Neuronal stem cell (in vitro differentiated cells): Measurements from ENCODE around the gene PCDH1.
A peak's percentile ranks its signal among the peaks of the same experiment; 100 is the strongest.
"Not testable (repeated sequence)": the region's sequence is repeated elsewhere in the genome, so short reads cannot be mapped to it uniquely, and the experiment has no call there.

Experiments
- DNase-seq: peaks from one replicate; pipeline ENCODE4 v3.0.0-alpha.2; 2013; ENCODE audit warnings: low spot score
- H2AFZ ChIP-seq: one replicate; pipeline ENCODE4 v1.6.1; 2013; ENCODE audit warnings: mild to moderate bottlenecking, low read length, inconsistent platforms
- H2AK5ac ChIP-seq: 2 replicates; pipeline ENCODE4 v1.6.1; 2013; ENCODE audit warnings: low read depth, mild to moderate bottlenecking, inconsistent platforms, low read length, moderate library complexity, mixed read lengths
- H2BK120ac ChIP-seq: 2 replicates; pipeline ENCODE4 v1.6.1; 2013; ENCODE audit warnings: low read depth, mild to moderate bottlenecking, inconsistent platforms, low read length, moderate library complexity, mixed read lengths
- H2BK12ac ChIP-seq: one replicate; pipeline ENCODE4 v1.6.1; 2013; ENCODE audit warnings: low read length, inconsistent platforms
- H2BK15ac ChIP-seq: 2 replicates; pipeline ENCODE4 v1.6.1; 2013; ENCODE audit warnings: mild to moderate bottlenecking, low read length, inconsistent platforms, mixed read lengths
- H2BK5ac ChIP-seq: one replicate; pipeline ENCODE4 v1.6.1; 2013; ENCODE audit warnings: inconsistent platforms, mild to moderate bottlenecking, low read length, moderate library complexity
- H3K14ac ChIP-seq: one replicate; pipeline ENCODE4 v1.6.1; 2013; ENCODE audit warnings: low read length, inconsistent platforms
- H3K18ac ChIP-seq: 2 replicates; pipeline ENCODE4 v1.6.1; 2013; ENCODE audit warnings: low read length, inconsistent platforms
- H3K23ac ChIP-seq: 2 replicates; pipeline ENCODE4 v1.6.1; 2013; ENCODE audit warnings: low read depth, mild to moderate bottlenecking, mixed read lengths, low read length, inconsistent platforms; ENCODE audit not compliant: poor library complexity
- H3K27ac ChIP-seq: replicated peaks from 3 replicates; pipeline ENCODE4 v1.5.1; 2013; ENCODE audit warnings: low read length, inconsistent platforms
- H3K27me3 ChIP-seq, 3 experiments: 2 replicates each; pipeline ENCODE4 v1.6.1; 2013; ENCODE audit warnings: low read length in 3 of 3, mild to moderate bottlenecking in 2 of 3, inconsistent platforms in 1 of 3, low read depth in 1 of 3, mixed read lengths in 1 of 3, moderate library complexity in 1 of 3; ENCODE audit not compliant: control insufficient read depth in 3 of 3, insufficient read depth in 3 of 3
- H3K36me3 ChIP-seq, 2 donors: replicated peaks in 1 of 2; 2 replicates each; pipeline ENCODE4 v1.6.1; 2013; ENCODE audit warnings: low read length in 2 of 2; ENCODE audit not compliant: control insufficient read depth in 2 of 2, insufficient read depth in 2 of 2
- H3K4ac ChIP-seq: 2 replicates; pipeline ENCODE4 v1.6.1; 2013; ENCODE audit warnings: inconsistent platforms, mild to moderate bottlenecking, low read length, moderate library complexity
- H3K4me1 ChIP-seq, 2 donors: 1 replicate in 1 of 2; 2 replicates in 1 of 2; pipeline ENCODE4 v1.6.1; 2013; ENCODE audit warnings: low read length in 2 of 2, low read depth in 1 of 2; ENCODE audit not compliant: control insufficient read depth in 2 of 2, insufficient read depth in 1 of 2
- H3K4me2 ChIP-seq: one replicate; pipeline ENCODE4 v1.6.1; 2013; ENCODE audit warnings: mild to moderate bottlenecking, low read length, inconsistent platforms; ENCODE audit not compliant: insufficient read depth, poor library complexity, severe bottlenecking
- H3K4me3 ChIP-seq, 2 donors: 2 replicates each; pipeline ENCODE4 v1.5.1; 2013; ENCODE audit warnings: low read length in 2 of 2, mild to moderate bottlenecking in 2 of 2, inconsistent platforms in 1 of 2, moderate library complexity in 1 of 2
- H3K79me1 ChIP-seq: one replicate; pipeline ENCODE4 v1.6.1; 2013; ENCODE audit warnings: low read depth, mild to moderate bottlenecking, inconsistent platforms, low read length, moderate library complexity
- H3K9ac ChIP-seq: one replicate; pipeline ENCODE4 v1.6.1; 2013; ENCODE audit warnings: mild to moderate bottlenecking, low read depth, low read length, inconsistent platforms; ENCODE audit not compliant: poor library complexity
- H3K9me3 ChIP-seq, 2 donors: replicated peaks in 1 of 2; 2 replicates each; pipeline versions ENCODE3 to v1.6.1; 2013; ENCODE audit warnings: low read length in 2 of 2, mild to moderate bottlenecking in 2 of 2, inconsistent platforms in 1 of 2, low read depth in 1 of 2, mixed read lengths in 1 of 2, moderate library complexity in 1 of 2; ENCODE audit not compliant: control insufficient read depth in 2 of 2, insufficient read depth in 1 of 2
- H4K8ac ChIP-seq: one replicate; pipeline ENCODE4 v1.6.1; 2013; ENCODE audit warnings: low read depth, mild to moderate bottlenecking, inconsistent platforms, low read length, moderate library complexity
- H4K91ac ChIP-seq: one replicate; pipeline ENCODE4 v1.6.1; 2013; ENCODE audit warnings: low read length, low read depth, mild to moderate bottlenecking, inconsistent platforms; ENCODE audit not compliant: poor library complexity
- WGBS, 2 donors: extraction: QIAGEN DNeasy Blood & Tissue Kit; methylation state at CpG; one replicate each; pipeline ENCODE4 v1.1.7; 2013; ENCODE audit warnings: missing lambda C conversion rate in 2 of 2, mixed read lengths in 1 of 2; ENCODE audit not compliant: insufficient read length in 2 of 2, insufficient replicate concordance in 1 of 2; ENCODE audit errors: extremely low coverage in 2 of 2; 5-methylcytosine and 5-hydroxymethylcytosine counted together

Gene PCDH1

GRCh38 chr5:141922827-141923447 is 44.7 kb upstream of the PCDH1 start:
- Histone ChIP-seq H3K4me2 (peak overlapping the region; percentile 87), H3K18ac (peak overlapping the region; percentile 93), H3K9ac (peak overlapping the region; percentile 89), H3K14ac (peak overlapping the region; percentile 59), H3K36me3 (peaks cover 14 to 27% of the 10 kb centered on the region in 2 donors), H2BK5ac (peak overlapping the region; percentile 93), H3K4ac (peak overlapping the region; percentile 58), H4K91ac (peak overlapping the region; percentile 18), H2BK15ac (peak overlapping the region; percentile 71), H3K23ac (peak overlapping the region; percentile 94), H2AFZ (peak overlapping the region; percentile 98), H4K8ac (peak overlapping the region; percentile 89), H3K27ac (peak overlapping the region; percentile 97), H2AK5ac (peak overlapping the region; percentile 97), H3K4me3 (peak overlapping the region; percentile 93 to 96)
- DNase-seq, H3K4me1 ChIP-seq, H3K9me3 ChIP-seq, H2BK120ac ChIP-seq, H2BK12ac ChIP-seq, H3K27me3 ChIP-seq, H3K79me1 ChIP-seq: not testable (repeated sequence)
- WGBS, 2 donors, result no CpG with 5 or more reads among the region's 28 CpGs

- no peak overlapping the region for H3K9ac ChIP-seq
- no peak for DNase-seq
Measured at GRCh38 chr5:141920771-141921170, 42.6 kb upstream of the PCDH1 start.

GRCh38 chr5:141919218-141920119 is 41.3 kb upstream of the PCDH1 start:
- Histone ChIP-seq H3K23ac (no peak overlapping the region), H3K79me1 (no peaks in the 10 kb centered on the region), H4K8ac (no peak overlapping the region), H4K91ac (no peak overlapping the region), H2BK15ac (no peak overlapping the region), H2BK120ac (no peak overlapping the region), H3K4me3 (no peak overlapping the region), H3K9ac (no peak overlapping the region), H3K27ac (no peak overlapping the region), H2BK12ac (no peak overlapping the region), H2AK5ac (no peak overlapping the region), H3K14ac (no peak overlapping the region), H3K18ac (no peak overlapping the region), H2AFZ (no peak overlapping the region), H3K27me3 (peaks cover 0 to 22% (median 0%) of the 10 kb centered on the region in 3 experiments), H3K36me3 (no peaks in the 10 kb centered on the region), H2BK5ac (no peak overlapping the region), H3K4ac (no peak overlapping the region), H3K9me3 (no peaks in the 10 kb centered on the region), H3K4me2 (no peak overlapping the region), H3K4me1 (peaks cover 2 to 9% of the 10 kb centered on the region in 2 donors)
- no peak for DNase-seq
- no CpG with 5 or more reads among the region's 8 CpGs for WGBS, 2 donors

More at GRCh38 chr5:141920771-141921170, 42.6 kb upstream of the PCDH1 start:
- peaks cover 3 to 8% of the 10 kb centered on the region in 2 donors for H3K4me1 ChIP-seq
- peaks cover 2% of the 10 kb centered on the region for H3K79me1 ChIP-seq
- H4K8ac ChIP-seq, result no peak overlapping the region
- H3K9me3 ChIP-seq, result no peaks in the 10 kb centered on the region
- H3K27ac ChIP-seq, result no peak overlapping the region
- H2AFZ ChIP-seq, result no peak overlapping the region
- no peak overlapping the region for H3K14ac ChIP-seq
- no peak overlapping the region for H3K4me2 ChIP-seq
- no peak overlapping the region for H3K18ac ChIP-seq
- no peak overlapping the region for H2BK120ac ChIP-seq
- H3K4ac ChIP-seq, result no peak overlapping the region
- no CpG with 5 or more reads among the region's 2 CpGs for WGBS, 2 donors
- H3K27me3 ChIP-seq, result peaks cover 0 to 11% (median 0%) of the 10 kb centered on the region in 3 experiments
- no peak overlapping the region for H3K23ac ChIP-seq
- H2AK5ac ChIP-seq, result no peak overlapping the region
- H3K4me3 ChIP-seq, result no peak overlapping the region
- H2BK5ac ChIP-seq, result no peak overlapping the region
- H2BK15ac ChIP-seq, result no peak overlapping the region
- no peak overlapping the region for H2BK12ac ChIP-seq
- H4K91ac ChIP-seq, result no peak overlapping the region
- peaks cover 4 to 6% of the 10 kb centered on the region in 2 donors for H3K36me3 ChIP-seq

GRCh38 chr5:141917760-141918159 is 39.5 kb upstream of the PCDH1 start:
- H2AK5ac ChIP-seq, result no peak overlapping the region
- H3K4me1 ChIP-seq, result peaks cover 8 to 9% of the 10 kb centered on the region in 2 donors
- no peak overlapping the region for H4K8ac ChIP-seq
- H4K91ac ChIP-seq, result no peak overlapping the region
- no peak overlapping the region for H3K4ac ChIP-seq
- no peak overlapping the region for H2BK12ac ChIP-seq
- H3K9me3 ChIP-seq, result no peaks in the 10 kb centered on the region
- no peaks in the 10 kb centered on the region for H3K79me1 ChIP-seq
- H3K23ac ChIP-seq, result no peak overlapping the region
- no peak overlapping the region for H3K4me3 ChIP-seq
- no peak overlapping the region for H3K27ac ChIP-seq
- H3K27me3 ChIP-seq, result peaks cover 0 to 22% (median 7%) of the 10 kb centered on the region in 3 experiments
- no peak overlapping the region for H3K9ac ChIP-seq
- no peak overlapping the region for H3K4me2 ChIP-seq
- H3K36me3 ChIP-seq, result no peaks in the 10 kb centered on the region
- no peak overlapping the region for H3K18ac ChIP-seq
- H2BK5ac ChIP-seq, result no peak overlapping the region
- H2BK120ac ChIP-seq, result no peak overlapping the region
- H3K14ac ChIP-seq, result no peak overlapping the region
- DNase-seq, result no peak
- H2AFZ ChIP-seq, result no peak overlapping the region
- no peak overlapping the region for H2BK15ac ChIP-seq
- no CpG with 5 or more reads among the region's 5 CpGs for WGBS, 2 donors
